PC-9 (cell line): Measurements from ENCODE around the gene RNF121. TPM values are rescaled to one million over a fixed set of nuclear protein-coding genes. Genes with fewer than 3 reads are reported as not detected.

Experiments
- BruUV-seq: library from RNA; stranded (reverse); fragments of 400-500 nt; replicated peaks from 2 replicates; lab custom pipeline; 2021; lab: Mats Ljungman, UMichigan
- CTCF ChIA-PET: fragments of 300-600 bp; sonication (Branson Sonifier 250); formaldehyde crosslinking; loops from one replicate; lab custom pipeline; 2022; ENCODE audit warnings: antibody characterized with exemption; lab: Charles Lee
- POLR2A ChIA-PET: fragments of 300-600 bp; sonication (Branson Sonifier 250); formaldehyde crosslinking; loops from one replicate; lab custom pipeline; 2022; ENCODE audit warnings: antibody characterized with exemption; ENCODE audit not compliant: unreplicated experiment; lab: Charles Lee
- DNase-seq, 2 experiments: peaks; one replicate each; pipeline versions ENCODE4 v3.0.0 to v3.0.0-alpha.2; 2015 to 2022; ENCODE audit warnings: mixed read lengths in 1 of 2
- H2AFZ ChIP-seq: fragments of 200-600 bp; sonication (generic); 2 replicates; pipeline ENCODE4 v1.8.1; 2017; ENCODE audit warnings: antibody characterized with exemption
- H3F3A ChIP-seq: fragments of 200-600 bp; sonication (generic); 2 replicates; pipeline ENCODE4 v1.8.1; 2017; ENCODE audit warnings: antibody characterized with exemption, mild to moderate bottlenecking, low read depth; ENCODE audit not compliant: insufficient read depth
- H3K27ac ChIP-seq: fragments of 200-600 bp; sonication (generic); 2 replicates; pipeline ENCODE4 v1.6.1; 2016; ENCODE audit warnings: mixed run types
- H3K27me3 ChIP-seq: fragments of 200-600 bp; sonication (generic); 2 replicates; pipeline ENCODE4 v1.6.1; 2016; ENCODE audit warnings: low read depth, mixed run types; ENCODE audit not compliant: insufficient read depth
- H3K36me3 ChIP-seq: fragments of 200-600 bp; sonication (generic); 2 replicates; pipeline ENCODE4 v1.6.1; 2016; ENCODE audit warnings: low read depth, mixed run types
- H3K4me1 ChIP-seq: fragments of 200-600 bp; sonication (generic); replicated peaks from 2 replicates; pipeline ENCODE4 v1.6.1; 2016; ENCODE audit warnings: mixed run types; ENCODE audit not compliant: insufficient read depth
- H3K4me2 ChIP-seq: fragments of 200-600 bp; sonication (generic); 2 replicates; pipeline ENCODE4 v1.6.1; 2017; ENCODE audit warnings: mixed run types
- H3K4me3 ChIP-seq: fragments of 200-600 bp; sonication (generic); 2 replicates; pipeline ENCODE4 v1.6.1; 2016; ENCODE audit warnings: mixed run types
- H3K79me2 ChIP-seq: fragments of 200-600 bp; sonication (generic); 2 replicates; pipeline ENCODE4 v1.6.1; 2017; ENCODE audit warnings: low read depth, mixed run types
- H3K9me2 ChIP-seq: fragments of 200-600 bp; sonication (generic); 2 replicates; pipeline ENCODE4 v1.8.1; 2017; ENCODE audit warnings: mild to moderate bottlenecking; ENCODE audit not compliant: insufficient read depth
- H3K9me3 ChIP-seq: fragments of 200-600 bp; sonication (generic); 2 replicates; pipeline ENCODE4 v1.8.1; 2016; ENCODE audit warnings: low read depth; ENCODE audit not compliant: insufficient read depth
- H4K20me1 ChIP-seq: fragments of 200-600 bp; sonication (generic); 2 replicates; pipeline ENCODE4 v1.8.1; 2017; ENCODE audit not compliant: insufficient read depth
- EZH2 ChIP-seq: fragments of 200-600 bp; sonication (generic); IDR thresholded peaks from 2 replicates; pipeline ENCODE4 v1.8.0; 2017; ENCODE audit warnings: antibody characterized with exemption, low read depth
- intact Hi-C: fragments of 100-400 bp; cut with micrococcal nuclease; formaldehyde crosslinking; loops from one replicate; pipeline ENCODE4 v1.10.0; 2022; ENCODE audit not compliant: unreplicated experiment
- total RNA-seq: library from RNA; stranded (reverse); gene quantifications from 2 replicates; pipeline ENCODE4 v1.2.3, GENCODE V29; 2021
- TF ChIP-seq, protein P1 (sequence below): fragments of 200-600 bp; sonication (generic); conservative IDR thresholded peaks from 2 replicates; pipeline ENCODE4 v1.6.1; 2017; ENCODE audit warnings: mixed run types, antibody characterized with exemption, mild to moderate bottlenecking, moderate library complexity

RNF121 gene
- total RNA-seq, 1 experiment from 2014 or later, result 41.2 TPM

DNA sequence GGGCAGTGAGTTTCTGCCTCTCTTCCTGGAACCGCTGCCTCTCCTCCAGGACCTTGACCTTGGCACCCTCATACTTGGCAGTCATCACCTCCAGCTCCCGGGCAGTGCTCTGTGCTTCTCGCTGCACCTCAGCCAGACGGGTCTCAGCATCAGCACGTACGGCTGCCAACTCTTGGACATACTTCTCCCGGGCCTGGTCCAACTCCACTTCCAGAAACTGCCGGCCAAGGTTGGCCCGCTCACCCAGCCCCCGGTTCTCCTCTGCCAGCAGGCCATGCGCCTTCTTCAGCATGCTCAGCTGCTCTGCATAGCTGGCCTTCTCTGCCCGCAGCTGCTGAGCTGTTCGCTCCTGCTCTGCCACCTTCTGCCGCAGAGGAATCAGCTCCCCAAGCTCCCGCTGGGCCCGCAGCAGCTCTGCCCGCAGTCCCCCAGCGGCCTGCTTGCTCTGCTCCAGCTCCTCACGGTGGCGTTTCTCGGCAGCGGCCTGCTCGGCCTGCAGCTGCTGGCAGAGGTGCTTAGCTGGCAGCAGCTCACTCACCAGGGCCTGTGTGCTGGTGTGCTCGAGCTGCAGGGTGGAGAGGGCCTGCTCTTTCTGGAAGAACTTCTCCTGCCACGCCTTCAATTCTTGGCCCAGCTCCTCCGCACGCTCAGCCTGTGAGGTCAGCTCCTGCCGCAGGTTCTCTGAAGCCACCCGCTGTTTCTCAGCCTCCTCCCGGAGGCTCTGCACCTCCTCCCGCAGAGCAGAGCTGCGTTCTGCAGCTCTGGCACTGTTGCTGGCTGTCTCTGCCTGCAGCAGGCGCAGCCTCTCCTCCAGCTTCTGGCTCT, 84.3 kb downstream of the RNF121 start:
- Histone ChIP-seq H3K9me3 (no peaks in the 10 kb centered on the region), H3K9me2 (no peaks in the 10 kb centered on the region), H2AFZ (no peak overlapping the region), H4K20me1 (peaks cover 42% of the 10 kb centered on the region), H3K36me3 (peaks cover 31% of the 10 kb centered on the region), H3K4me3 (no peak overlapping the region), H3F3A (peaks cover 21% of the 10 kb centered on the region; the same call in 1 of the 2 replicates), H3K4me2 (no peak overlapping the region), H3K4me1 (no peaks in the 10 kb centered on the region), H3K27me3 (no peaks in the 10 kb centered on the region), H3K79me2 (no peaks in the 10 kb centered on the region), H3K27ac (no peak overlapping the region)
- DNase-seq, result no peak
- BruUV-seq, result no TSS peak
- intact Hi-C loops, result loop anchor here (2.0 kb wide), 1 partner anchor 212 kb away; no protein-coding TSS in a partner anchor
- POLR2A ChIA-PET, result no interaction called here
- CTCF ChIA-PET, result interaction anchor here (0.7 kb wide), 1 partner anchor 458 kb away, joined by 4 read pairs; no protein-coding TSS in a partner anchor
- TF ChIP-seq, protein P1, sequence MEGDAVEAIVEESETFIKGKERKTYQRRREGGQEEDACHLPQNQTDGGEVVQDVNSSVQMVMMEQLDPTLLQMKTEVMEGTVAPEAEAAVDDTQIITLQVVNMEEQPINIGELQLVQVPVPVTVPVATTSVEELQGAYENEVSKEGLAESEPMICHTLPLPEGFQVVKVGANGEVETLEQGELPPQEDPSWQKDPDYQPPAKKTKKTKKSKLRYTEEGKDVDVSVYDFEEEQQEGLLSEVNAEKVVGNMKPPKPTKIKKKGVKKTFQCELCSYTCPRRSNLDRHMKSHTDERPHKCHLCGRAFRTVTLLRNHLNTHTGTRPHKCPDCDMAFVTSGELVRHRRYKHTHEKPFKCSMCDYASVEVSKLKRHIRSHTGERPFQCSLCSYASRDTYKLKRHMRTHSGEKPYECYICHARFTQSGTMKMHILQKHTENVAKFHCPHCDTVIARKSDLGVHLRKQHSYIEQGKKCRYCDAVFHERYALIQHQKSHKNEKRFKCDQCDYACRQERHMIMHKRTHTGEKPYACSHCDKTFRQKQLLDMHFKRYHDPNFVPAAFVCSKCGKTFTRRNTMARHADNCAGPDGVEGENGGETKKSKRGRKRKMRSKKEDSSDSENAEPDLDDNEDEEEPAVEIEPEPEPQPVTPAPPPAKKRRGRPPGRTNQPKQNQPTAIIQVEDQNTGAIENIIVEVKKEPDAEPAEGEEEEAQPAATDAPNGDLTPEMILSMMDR, result no peak
- no peak for TF ChIP-seq EZH2

DNA sequence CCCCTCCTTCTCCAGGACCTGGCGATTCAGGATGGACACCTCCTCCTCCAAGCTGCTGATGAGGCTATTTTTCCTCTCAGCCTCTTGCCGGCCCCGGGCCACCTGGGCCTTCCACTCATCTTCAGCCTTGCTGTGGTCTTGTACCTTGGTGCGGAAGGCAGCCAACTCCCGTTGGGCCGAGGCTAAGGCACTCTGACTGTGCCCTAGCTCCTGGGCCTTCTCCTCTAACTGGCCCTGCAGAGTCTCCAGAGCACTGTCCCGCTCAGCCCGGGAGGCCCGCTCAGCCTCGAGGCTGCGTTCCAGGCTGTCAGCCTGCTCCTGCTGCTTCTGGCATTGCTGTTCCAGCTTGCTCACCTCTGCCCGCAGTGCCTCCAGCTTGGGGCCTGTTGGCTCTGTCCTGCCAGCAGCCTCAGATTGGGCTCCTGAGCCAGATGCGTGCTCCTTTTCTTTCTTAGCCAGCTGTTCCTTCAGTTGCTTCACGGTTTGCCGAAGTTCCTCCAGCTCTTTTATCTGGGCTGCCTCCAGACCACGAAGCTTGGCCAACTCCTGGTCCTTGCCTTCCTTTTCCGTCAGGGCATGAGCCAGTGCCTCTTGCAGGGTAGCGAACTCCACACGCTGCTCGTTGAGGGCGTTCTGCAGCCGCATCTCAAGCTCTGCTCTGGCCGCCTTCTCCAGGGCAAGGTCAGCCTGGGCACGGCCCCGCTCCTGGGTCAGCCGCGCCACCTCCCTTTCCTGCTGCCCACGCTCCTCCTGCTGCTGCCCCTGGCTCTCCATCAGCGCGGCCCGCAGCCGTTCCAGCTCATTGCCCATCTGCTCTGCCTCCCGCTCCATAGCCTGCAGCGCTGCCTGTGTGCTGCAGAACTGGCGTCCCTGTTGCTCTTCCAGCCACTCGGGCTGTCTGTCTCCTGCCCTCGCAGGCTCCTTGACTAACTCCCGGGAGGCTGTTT, 85.2 kb downstream of the RNF121 start:
- no peak for DNase-seq
- CTCF ChIA-PET, result no interaction called here
- TF ChIP-seq EZH2, result no peak
- TF ChIP-seq, protein P1, result no peak
- Histone ChIP-seq H3K36me3 (peaks cover 35% of the 10 kb centered on the region), H3K4me1 (no peaks in the 10 kb centered on the region), H4K20me1 (peaks cover 40% of the 10 kb centered on the region), H3K27ac (no peak overlapping the region), H3K9me2 (no peaks in the 10 kb centered on the region), H3K4me2 (no peak overlapping the region), H3K79me2 (no peaks in the 10 kb centered on the region), H3K4me3 (no peak overlapping the region), H2AFZ (no peak overlapping the region), H3F3A (peaks cover 14% of the 10 kb centered on the region; the same call in 1 of the 2 replicates), H3K9me3 (no peaks in the 10 kb centered on the region), H3K27me3 (no peaks in the 10 kb centered on the region)
- no TSS peak for BruUV-seq
- intact Hi-C loops, result loop anchor here (2.0 kb wide), 1 partner anchor 213 kb away; no protein-coding TSS in a partner anchor
- POLR2A ChIA-PET, result no interaction called here

DNA sequence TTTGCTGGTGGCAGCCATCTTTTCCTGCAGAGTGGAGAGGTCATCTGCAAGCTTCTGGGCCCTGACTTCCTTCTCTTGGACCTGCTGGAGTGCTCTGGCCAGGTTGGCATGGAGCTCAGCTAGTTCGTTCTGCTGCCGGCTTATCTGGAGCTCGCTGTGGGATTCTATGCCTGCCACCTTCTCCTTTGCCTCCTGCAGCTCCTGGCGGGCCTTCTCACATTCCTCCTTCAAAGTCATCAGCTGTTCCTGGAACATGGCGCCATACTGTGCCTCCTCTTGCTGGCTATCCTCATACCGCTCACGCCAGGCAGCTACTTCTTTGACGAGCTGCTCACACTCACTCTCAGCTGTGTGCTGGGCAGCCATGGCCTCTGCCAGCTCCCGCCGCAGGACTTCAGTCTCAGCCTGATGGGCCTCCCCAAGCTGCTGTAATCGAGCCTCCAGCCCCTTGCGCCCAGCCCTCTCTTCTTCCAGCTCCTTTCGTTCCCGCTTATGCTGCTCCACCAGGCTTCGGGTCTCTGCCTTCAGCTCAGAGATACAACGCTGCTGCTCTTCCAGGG, 86.0 kb downstream of the RNF121 start:
- no peak overlapping the region for H3K27ac ChIP-seq
- intact Hi-C loops, result no loop called here
- TSS peak; percentile 25 for BruUV-seq

More for the DNA sequence above, 86.0 kb downstream of the RNF121 start:
- Histone ChIP-seq H3K9me3 (no peaks in the 10 kb centered on the region), H4K20me1 (peaks cover 35% of the 10 kb centered on the region), H3K27me3 (no peaks in the 10 kb centered on the region), H3K79me2 (no peaks in the 10 kb centered on the region), H3K4me1 (no peaks in the 10 kb centered on the region), H3K9me2 (no peaks in the 10 kb centered on the region), H3K36me3 (peaks cover 29% of the 10 kb centered on the region), H3F3A (peaks cover 8% of the 10 kb centered on the region; the same call in 1 of the 2 replicates), H3K4me2 (no peak overlapping the region), H3K4me3 (no peak overlapping the region), H2AFZ (no peak overlapping the region)
- CTCF ChIA-PET, result no interaction called here
- POLR2A ChIA-PET, result no interaction called here
- DNase-seq, result no peak
- TF ChIP-seq, protein P1, result no peak
- TF ChIP-seq EZH2, result no peak
